OCI-M1 (cell line): ENCODE results near the gene NR5A1.

Experiments
- DNase-seq: peaks from one replicate; lab custom pipeline; 2025; lab: John Stamatoyannopoulos, UW

The NR5A1 gene

GRCh38 chr9:124440786-124441185 is 66.4 kb downstream of the NR5A1 start:
- DNase-seq = no peak

DNA sequence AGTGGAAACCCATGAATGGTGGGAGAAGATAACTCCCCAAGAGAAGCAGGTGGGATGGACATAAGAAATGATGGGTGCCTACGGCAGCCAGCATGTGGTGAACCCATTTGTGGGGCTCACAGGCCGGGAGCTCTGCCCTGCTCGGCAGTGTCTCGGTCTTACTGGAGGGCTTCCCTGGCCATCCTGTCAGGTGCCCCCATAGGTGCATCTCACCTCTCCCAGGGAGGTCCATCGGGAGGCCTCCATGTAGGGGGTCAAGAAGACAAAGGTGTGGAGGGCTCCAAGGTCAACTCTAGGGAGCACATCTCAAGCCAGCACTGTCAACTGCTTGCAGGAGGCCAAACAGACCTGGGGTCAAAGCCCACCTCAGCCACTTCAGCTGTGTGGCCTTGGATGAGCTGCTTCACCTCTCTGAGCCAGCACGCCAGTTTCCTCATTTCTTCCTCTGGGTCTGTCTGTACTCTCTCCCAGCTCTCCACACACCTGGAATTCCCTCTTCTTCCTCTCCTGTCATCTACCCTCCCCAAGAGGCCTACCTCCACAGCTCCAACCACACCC is 67.4 kb downstream of the NR5A1 start:
- DNase-seq = no peak

- DNase-seq = no peak
Measured at GRCh38 chr9:124439086-124439485, 68.1 kb downstream of the NR5A1 start.

GRCh38 chr9:124438091-124438490 is 69.1 kb downstream of the NR5A1 start:
- DNase-seq = no peak

GRCh38 chr9:124437086-124437485 is 70.1 kb downstream of the NR5A1 start:
- DNase-seq = no peak

DNA sequence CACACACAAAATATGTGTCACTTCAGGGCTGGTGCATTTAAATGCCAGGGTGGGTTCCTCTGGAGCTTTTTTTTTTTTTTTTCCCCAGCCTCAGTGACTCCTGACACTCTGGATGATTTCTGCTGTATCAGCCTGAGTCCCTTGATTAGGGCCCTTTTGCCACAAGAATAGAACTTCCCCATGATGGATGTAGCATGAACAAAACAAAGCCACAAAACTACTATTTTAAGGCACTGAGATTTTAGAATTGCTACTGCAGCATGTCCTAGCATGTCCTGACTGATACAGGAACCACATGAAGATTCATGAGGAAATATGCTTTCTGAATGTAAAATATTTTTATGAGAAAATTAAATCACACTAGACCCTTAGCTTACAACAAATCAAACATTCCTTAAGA is 70.9 kb downstream of the NR5A1 start:
- no peak for DNase-seq
